Caco-2 (cell line): ENCODE results near the gene RBM20. TPM values are rescaled to one million over a fixed set of nuclear protein-coding genes. Genes with fewer than 3 reads are reported as not detected.

Source experiments
- BruUV-seq: library from RNA; stranded (reverse); fragments of 400-500 nt; replicated peaks from 2 replicates; lab custom pipeline; 2021; lab: Mats Ljungman, UMichigan
- CTCF ChIA-PET: fragments of 300-600 bp; sonication (Branson Sonifier 250); formaldehyde crosslinking; loops from one replicate; lab custom pipeline; 2022; ENCODE audit warnings: antibody characterized with exemption; lab: Charles Lee
- POLR2A ChIA-PET: fragments of 300-600 bp; sonication (Branson Sonifier 250); formaldehyde crosslinking; loops from one replicate; lab custom pipeline; 2022; ENCODE audit warnings: antibody characterized with exemption; lab: Charles Lee
- DNase-seq, 2 experiments: peaks; one replicate each; pipeline versions ENCODE4 v3.0.0 to v3.0.0-alpha.2; 2020 to 2022
- H3K27me3 ChIP-seq: replicated peaks from 2 replicates; pipeline ENCODE4 v1.6.0; 2011; ENCODE audit warnings: low read length; ENCODE audit not compliant: control insufficient read depth, insufficient read depth
- H3K36me3 ChIP-seq: 2 replicates; pipeline ENCODE4 v1.5.1; 2011; ENCODE audit warnings: low read length; ENCODE audit not compliant: control insufficient read depth, insufficient read depth
- H3K4me1 ChIP-seq: fragments of 250-450 bp; sonication (Bioruptor Pico); 2 replicates; pipeline ENCODE4 v1.5.1; 2020; ENCODE audit warnings: mild to moderate bottlenecking
- H3K4me3 ChIP-seq: 2 replicates; pipeline ENCODE4 v1.5.1; 2011; ENCODE audit warnings: low read depth, mild to moderate bottlenecking, control low read depth, low read length
- H3K9me3 ChIP-seq: fragments of 250-450 bp; sonication (Bioruptor Pico); 2 replicates; pipeline ENCODE4 v1.5.1; 2020; ENCODE audit warnings: mild to moderate bottlenecking, moderate library complexity
- H3K27ac Mint-ChIP-seq: one replicate; pipeline ENCODE4 v1.8.0; 2022; ENCODE audit warnings: mixed read lengths; ENCODE audit not compliant: unreplicated experiment
- H3K27me3 Mint-ChIP-seq: one replicate; pipeline ENCODE4 v1.8.0; 2022; ENCODE audit warnings: mixed read lengths; ENCODE audit not compliant: insufficient read depth, unreplicated experiment
- H3K36me3 Mint-ChIP-seq: one replicate; pipeline ENCODE4 v1.8.0; 2022; ENCODE audit warnings: mild to moderate bottlenecking, mixed read lengths; ENCODE audit not compliant: insufficient read depth, unreplicated experiment
- H3K4me1 Mint-ChIP-seq: one replicate; pipeline ENCODE4 v1.8.0; 2022; ENCODE audit warnings: low read depth, mixed read lengths; ENCODE audit not compliant: unreplicated experiment
- H3K4me3 Mint-ChIP-seq: one replicate; pipeline ENCODE4 v1.8.0; 2022; ENCODE audit warnings: mild to moderate bottlenecking, moderate library complexity, mixed read lengths; ENCODE audit not compliant: unreplicated experiment
- H3K9me3 Mint-ChIP-seq: one replicate; pipeline ENCODE4 v1.8.0; 2022; ENCODE audit warnings: mixed read lengths; ENCODE audit not compliant: unreplicated experiment
- CTCF ChIP-seq, 2 experiments: fragments of 200-600 bp in 1 of 2; IDR thresholded peaks; 1 replicate in 1 of 2; 2 replicates in 1 of 2; pipeline versions ENCODE4 v1.5.1 to v1.8.0; 2011 to 2022; ENCODE audit warnings: antibody characterized with exemption in 1 of 2, control low read depth in 1 of 2, inconsistent platforms in 1 of 2, low read depth in 1 of 2, low read length in 1 of 2, mild to moderate bottlenecking in 1 of 2, moderate library complexity in 1 of 2; ENCODE audit not compliant: insufficient read depth in 1 of 2, severe bottlenecking in 1 of 2, unreplicated experiment in 1 of 2
- intact Hi-C: fragments of 100-400 bp; cut with micrococcal nuclease; formaldehyde crosslinking; loops from one replicate; pipeline ENCODE4 v1.10.0; 2022; ENCODE audit not compliant: unreplicated experiment
- total RNA-seq: library from RNA; stranded (reverse); gene quantifications from 2 replicates; pipeline ENCODE4 v1.2.3, GENCODE V29; 2022

The RBM20 gene
- total RNA-seq, 1 experiment from 2014 or later, result 0.36 TPM

GRCh38 chr10:110747609-110748464 is 103.7 kb downstream of the RBM20 start:
- no peak for DNase-seq
- POLR2A ChIA-PET, result no interaction called here
- H3K27ac Mint-ChIP-seq, result no peak overlapping the region

GRCh38 chr10:110748970-110749369 is 104.8 kb downstream of the RBM20 start:
- H3K9me3 Mint-ChIP-seq, result peaks cover 22% of the 10 kb centered on the region
- no TSS peak for BruUV-seq
- Histone ChIP-seq H3K4me1 (no peaks in the 10 kb centered on the region), H3K27me3 (no peaks in the 10 kb centered on the region; the same call in 1 of the 2 replicates), H3K9me3 (no peaks in the 10 kb centered on the region; the same call in 1 of the 2 replicates), H3K36me3 (no peaks in the 10 kb centered on the region), H3K4me3 (no peak overlapping the region)
- no peaks in the 10 kb centered on the region for H3K36me3 Mint-ChIP-seq
- no peak overlapping the region for H3K27ac Mint-ChIP-seq
- intact Hi-C loops, result loop anchor here (5.0 kb wide), 1 partner anchor 123 kb away; the partner anchor contains the start of gene PDCD4
- no peak for TF ChIP-seq CTCF (IDR thresholded peaks at IDR 0.05; ENCODE audit: insufficient read depth in 1 of 2, low read depth in 1 of 2, low read length in 1 of 2, severe bottlenecking in 1 of 2, unreplicated experiment in 1 of 2)
- no peak overlapping the region for H3K4me3 Mint-ChIP-seq
- H3K27me3 Mint-ChIP-seq, result no peaks in the 10 kb centered on the region
- DNase-seq, result no peak
- ChIA-PET CTCF (interaction anchor here (1.2 kb wide), 1 partner anchor 123 kb away, joined by 3 read pairs; the partner anchor contains the start of gene PDCD4), POLR2A (no interaction called here)
- H3K4me1 Mint-ChIP-seq, result no peaks in the 10 kb centered on the region

More at GRCh38 chr10:110747609-110748464, 103.7 kb downstream of the RBM20 start:
- H3K27me3 ChIP-seq, result no peaks in the 10 kb centered on the region; the same call in 1 of the 2 replicates
- H3K4me1 Mint-ChIP-seq, result no peaks in the 10 kb centered on the region
- no peak overlapping the region for H3K4me3 ChIP-seq
- TF ChIP-seq CTCF (IDR thresholded peaks at IDR 0.05; ENCODE audit: insufficient read depth in 1 of 2, low read depth in 1 of 2, low read length in 1 of 2, severe bottlenecking in 1 of 2, unreplicated experiment in 1 of 2), result no peak
- intact Hi-C loops, result loop anchor here (2.0 to 5.0 kb wide), 2 partner anchors 124 to 329 kb away; partner anchors contain the start of genes ADRA2A and PDCD4
- no peaks in the 10 kb centered on the region for H3K36me3 Mint-ChIP-seq
- no TSS peak for BruUV-seq
- H3K4me1 ChIP-seq, result no peaks in the 10 kb centered on the region
- no peak overlapping the region for H3K4me3 Mint-ChIP-seq
- no peaks in the 10 kb centered on the region for H3K36me3 ChIP-seq
- H3K9me3 ChIP-seq, result no peaks in the 10 kb centered on the region; the same call in 1 of the 2 replicates
- no peaks in the 10 kb centered on the region for H3K27me3 Mint-ChIP-seq
- H3K9me3 Mint-ChIP-seq, result peaks cover 22% of the 10 kb centered on the region
- CTCF ChIA-PET, result interaction anchor here (1.2 kb wide), 1 partner anchor 124 kb away, joined by 3 read pairs; the partner anchor contains the start of gene PDCD4

GRCh38 chr10:110750931-110751330 is 106.8 kb downstream of the RBM20 start:
- no peak for TF ChIP-seq CTCF (IDR thresholded peaks at IDR 0.05; ENCODE audit: insufficient read depth in 1 of 2, low read depth in 1 of 2, low read length in 1 of 2, severe bottlenecking in 1 of 2, unreplicated experiment in 1 of 2)
- Mint-ChIP-seq H3K9me3 (peaks cover 22% of the 10 kb centered on the region), H3K36me3 (no peaks in the 10 kb centered on the region), H3K27ac (no peak overlapping the region), H3K27me3 (no peaks in the 10 kb centered on the region), H3K4me3 (no peak overlapping the region), H3K4me1 (no peaks in the 10 kb centered on the region)
- H3K4me3 ChIP-seq, result no peak overlapping the region
- H3K36me3 ChIP-seq, result no peaks in the 10 kb centered on the region
- no peaks in the 10 kb centered on the region; the same call in 1 of the 2 replicates for H3K9me3 ChIP-seq
- ChIA-PET POLR2A (no interaction called here), CTCF (no interaction called here)
- no TSS peak for BruUV-seq
- H3K4me1 ChIP-seq, result no peaks in the 10 kb centered on the region
- intact Hi-C loops, result no loop called here
- no peak for DNase-seq
- no peaks in the 10 kb centered on the region; the same call in 1 of the 2 replicates for H3K27me3 ChIP-seq
